ENCODE data around the gene L3MBTL4.
"Not testable (repeated sequence)": the region's sequence is repeated elsewhere in the genome, so short reads cannot be mapped to it uniquely, and the experiment has no call there.

L3MBTL4 gene

GRCh38 chr18:6310714-6311113, 104.0 kb downstream of the L3MBTL4 start:
- no peak for DNase-seq (ENCODE audit: low read depth)

- no peak for DNase-seq (ENCODE audit: low read depth)
Measured at GRCh38 chr18:6297875-6298274, 116.8 kb downstream of the L3MBTL4 start.

- DNase-seq (ENCODE audit: low read depth) = no peak
Measured at GRCh38 chr18:6294148-6294784, 120.4 kb downstream of the L3MBTL4 start.

- no peak for DNase-seq (ENCODE audit: low read depth)
Measured at GRCh38 chr18:6289843-6290242, 124.9 kb downstream of the L3MBTL4 start.

- no peak for DNase-seq (ENCODE audit: low read depth)
Measured at GRCh38 chr18:6286585-6286984, 128.1 kb downstream of the L3MBTL4 start.

GRCh38 chr18:6284761-6285160, 129.9 kb downstream of the L3MBTL4 start:
- DNase-seq (ENCODE audit: low read depth) = no peak

GRCh38 chr18:6284300-6284699, 130.4 kb downstream of the L3MBTL4 start:
- no peak for DNase-seq (ENCODE audit: low read depth)

- DNase-seq (ENCODE audit: low read depth) = no peak
Measured at GRCh38 chr18:6281874-6282273, 132.8 kb downstream of the L3MBTL4 start.

- no peak for DNase-seq (ENCODE audit: low read depth)
Measured at GRCh38 chr18:6280211-6280743, 134.4 kb downstream of the L3MBTL4 start.

- no peak for DNase-seq (ENCODE audit: low read depth)
Measured at GRCh38 chr18:6279308-6279707, 135.4 kb downstream of the L3MBTL4 start.

- no peak for DNase-seq (ENCODE audit: low read depth)
Measured at GRCh38 chr18:6273423-6273822, 141.3 kb downstream of the L3MBTL4 start.

GRCh38 chr18:6272144-6272543, 142.6 kb downstream of the L3MBTL4 start:
- not testable (repeated sequence) for DNase-seq (ENCODE audit: low read depth)

GRCh38 chr18:6271585-6271984, 143.1 kb downstream of the L3MBTL4 start:
- no peak for DNase-seq (ENCODE audit: low read depth)

- DNase-seq (ENCODE audit: low read depth) = no peak
Measured at GRCh38 chr18:6270771-6271216, 143.9 kb downstream of the L3MBTL4 start.

- no peak for DNase-seq (ENCODE audit: low read depth)
Measured at GRCh38 chr18:6269660-6270332, 144.9 kb downstream of the L3MBTL4 start.

GRCh38 chr18:6266212-6266611, 148.5 kb downstream of the L3MBTL4 start:
- DNase-seq (ENCODE audit: low read depth) = no peak

GRCh38 chr18:6261938-6262337, 152.8 kb downstream of the L3MBTL4 start:
- no peak for DNase-seq (ENCODE audit: low read depth)

GRCh38 chr18:6259324-6259723, 155.4 kb downstream of the L3MBTL4 start:
- not testable (repeated sequence) for DNase-seq (ENCODE audit: low read depth)

- no peak for DNase-seq (ENCODE audit: low read depth)
Measured at GRCh38 chr18:6257950-6258349, 156.8 kb downstream of the L3MBTL4 start.

GRCh38 chr18:6256521-6256920, 158.2 kb downstream of the L3MBTL4 start:
- no peak for DNase-seq (ENCODE audit: low read depth)

- no peak for DNase-seq (ENCODE audit: low read depth)
Measured at GRCh38 chr18:6255886-6256285, 158.8 kb downstream of the L3MBTL4 start.

- no peak for DNase-seq (ENCODE audit: low read depth)
Measured at GRCh38 chr18:6255116-6255705, 159.5 kb downstream of the L3MBTL4 start.

GRCh38 chr18:6254456-6254855, 160.3 kb downstream of the L3MBTL4 start:
- DNase-seq (ENCODE audit: low read depth) = no peak

Measured in stimulated activated CD4-positive, alpha-beta T cell treated with anti-CD3 and anti-CD28 coated beads, Interleukin-2, amount 100 ng/mL, for 4 hours (primary cell).